ENCODE data around the gene ADCY3.

ADCY3 gene

GRCh38 chr2:24827321-24828237 lies 92.5 kb downstream of the ADCY3 start:
- peak; percentile 73 for DNase-seq

- DNase-seq = no peak
Measured at GRCh38 chr2:24826773-24827145, 93.3 kb downstream of the ADCY3 start.

GRCh38 chr2:24825883-24826772 lies 93.9 kb downstream of the ADCY3 start:
- no peak for DNase-seq

GRCh38 chr2:24824966-24825882 lies 94.8 kb downstream of the ADCY3 start:
- no peak for DNase-seq

- no peak for DNase-seq
Measured at GRCh38 chr2:24824071-24824588, 95.9 kb downstream of the ADCY3 start.

- peak; percentile 18 for DNase-seq
Measured at GRCh38 chr2:24822049-24822706, 97.9 kb downstream of the ADCY3 start.

GRCh38 chr2:24821433-24821891 lies 98.6 kb downstream of the ADCY3 start:
- DNase-seq = no peak

GRCh38 chr2:24820598-24821432 lies 99.2 kb downstream of the ADCY3 start:
- DNase-seq = no peak

- DNase-seq = no peak
Measured at GRCh38 chr2:24820175-24820513, 99.9 kb downstream of the ADCY3 start.

- no peak for DNase-seq
Measured at GRCh38 chr2:24819442-24820174, 100.4 kb downstream of the ADCY3 start.

- DNase-seq = no peak
Measured at GRCh38 chr2:24818721-24819167, 101.3 kb downstream of the ADCY3 start.

GRCh38 chr2:24816884-24817283 lies 103.2 kb downstream of the ADCY3 start:
- DNase-seq = no peak

GRCh38 chr2:24816404-24816803 lies 103.6 kb downstream of the ADCY3 start:
- DNase-seq = no peak

- DNase-seq = no peak
Measured at GRCh38 chr2:24815171-24815570, 104.9 kb downstream of the ADCY3 start.

- DNase-seq = no peak
Measured at GRCh38 chr2:24814516-24814915, 105.5 kb downstream of the ADCY3 start.

- no peak for DNase-seq
Measured at GRCh38 chr2:24813691-24814137, 106.3 kb downstream of the ADCY3 start.

GRCh38 chr2:24809316-24810007 lies 110.6 kb downstream of the ADCY3 start:
- DNase-seq = no peak

GRCh38 chr2:24806661-24807036 lies 113.4 kb downstream of the ADCY3 start:
- DNase-seq = no peak
